ENCODE results near the gene CENATAC. TPM values are rescaled to one million over a fixed set of nuclear protein-coding genes. Genes with fewer than 3 reads are reported as not detected.

The CENATAC gene
- total and polyA plus RNA-seq, 2 donors (not counting 1 experiment from before 2014, with no cell fraction given): 50.1 to 122 TPM

DNA sequence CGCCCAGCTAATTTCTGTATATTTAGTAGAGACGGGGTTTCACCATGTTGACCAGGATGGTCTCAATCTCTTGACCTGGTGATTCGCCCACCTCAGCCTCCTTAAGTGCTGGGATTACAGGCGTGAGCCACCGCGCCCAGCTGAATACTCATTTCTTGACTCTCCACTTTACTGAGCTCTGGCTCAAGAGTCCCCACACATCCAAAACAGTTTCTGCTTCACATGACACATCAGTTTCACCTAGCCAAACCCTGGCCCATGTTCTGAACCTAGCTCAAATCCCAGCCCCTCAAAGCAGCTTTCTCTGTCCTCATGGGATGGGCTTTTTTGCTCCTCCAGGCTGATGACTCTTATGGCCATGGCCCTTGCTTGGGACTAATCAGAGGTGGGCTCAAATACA, 49.3 kb downstream of the CENATAC start:
- H3K4me1 Mint-ChIP-seq: peaks cover 11% of the 10 kb centered on the region
- H3K4me3 Mint-ChIP-seq: no peak overlapping the region
- Histone ChIP-seq H3K36me3 (replicated peaks in 1 of 2; ENCODE audit: control extremely low read depth in 1 of 2, control insufficient read depth in 1 of 2, extremely low read depth in 1 of 2, insufficient read depth in 2 of 2, low read length in 1 of 2) (peaks cover 0 to 48% of the 10 kb centered on the region in 2 experiments), H3K79me2 (ENCODE audit: control insufficient read depth, insufficient read depth, low read length) (no peaks in the 10 kb centered on the region), H3K9me3 (ENCODE audit: control extremely low read depth in 1 of 3, control insufficient read depth in 2 of 3, insufficient read depth in 1 of 3, low read length in 2 of 3) (no peaks in the 10 kb centered on the region), H3K4me2 (replicated peaks; ENCODE audit: low read depth, low read length, poor library complexity, severe bottlenecking) (no peak overlapping the region), H3K27me3 (replicated peaks in 1 of 4; ENCODE audit: control extremely low read depth in 1 of 4, control insufficient read depth in 3 of 4, insufficient read depth in 4 of 4, low read length in 3 of 4) (no peaks in the 10 kb centered on the region), H4K20me1 (ENCODE audit: control insufficient read depth, insufficient read depth, low read length, poor library complexity, severe bottlenecking) (no peaks in the 10 kb centered on the region), H3K4me3 (ENCODE audit: control extremely low read depth in 1 of 5, extremely low read depth in 1 of 5, insufficient read depth in 1 of 5, low read depth in 2 of 5, low read length in 4 of 5) (no peak overlapping the region), H2AFZ (ENCODE audit: insufficient read depth, low read depth, low read length, poor library complexity, severe bottlenecking) (no peak overlapping the region), H3K4me1 (ENCODE audit: control insufficient read depth in 2 of 2, insufficient read depth in 2 of 2, low read length in 2 of 2) (peaks cover 9 to 10% of the 10 kb centered on the region in 2 donors), H3K9ac (ENCODE audit: low read length) (no peak overlapping the region), H3K27ac (ENCODE audit: low read length in 2 of 2) (no peak overlapping the region)
- H3K27ac Mint-ChIP-seq: no peak overlapping the region
- ATAC-seq (ENCODE audit: low read depth) (no peak), DNase-seq (no peak)
- intact Hi-C loops (cut with micrococcal nuclease): no loop called here
- no peaks in the 10 kb centered on the region for H3K9me3 Mint-ChIP-seq (ENCODE audit: insufficient read depth)
- ChIA-PET CTCF (interaction anchor here (1.0 kb wide), 1 partner anchor 15 kb away, joined by 3 read pairs; no protein-coding TSS in a partner anchor), POLR2A (interaction anchor here (0.7 kb wide), 1 partner anchor 9 kb away, joined by 3 read pairs; no protein-coding TSS in a partner anchor)
- WGBS (ENCODE audit: insufficient coverage): 83% methylated on average over 6 of the region's 6 CpGs
- H3K27me3 Mint-ChIP-seq: no peaks in the 10 kb centered on the region
- no peak for TF ChIP-seq EZH2 (IDR thresholded peaks at IDR 0.05; ENCODE audit: borderline replicate concordance, insufficient read depth, low read depth, low read length, poor library complexity, severe bottlenecking)
- TF ChIP-seq, protein P1, sequence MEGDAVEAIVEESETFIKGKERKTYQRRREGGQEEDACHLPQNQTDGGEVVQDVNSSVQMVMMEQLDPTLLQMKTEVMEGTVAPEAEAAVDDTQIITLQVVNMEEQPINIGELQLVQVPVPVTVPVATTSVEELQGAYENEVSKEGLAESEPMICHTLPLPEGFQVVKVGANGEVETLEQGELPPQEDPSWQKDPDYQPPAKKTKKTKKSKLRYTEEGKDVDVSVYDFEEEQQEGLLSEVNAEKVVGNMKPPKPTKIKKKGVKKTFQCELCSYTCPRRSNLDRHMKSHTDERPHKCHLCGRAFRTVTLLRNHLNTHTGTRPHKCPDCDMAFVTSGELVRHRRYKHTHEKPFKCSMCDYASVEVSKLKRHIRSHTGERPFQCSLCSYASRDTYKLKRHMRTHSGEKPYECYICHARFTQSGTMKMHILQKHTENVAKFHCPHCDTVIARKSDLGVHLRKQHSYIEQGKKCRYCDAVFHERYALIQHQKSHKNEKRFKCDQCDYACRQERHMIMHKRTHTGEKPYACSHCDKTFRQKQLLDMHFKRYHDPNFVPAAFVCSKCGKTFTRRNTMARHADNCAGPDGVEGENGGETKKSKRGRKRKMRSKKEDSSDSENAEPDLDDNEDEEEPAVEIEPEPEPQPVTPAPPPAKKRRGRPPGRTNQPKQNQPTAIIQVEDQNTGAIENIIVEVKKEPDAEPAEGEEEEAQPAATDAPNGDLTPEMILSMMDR (IDR thresholded peaks at IDR 0.05): no peak

GRCh38 chr11:119048644-119049043, 50.7 kb downstream of the CENATAC start:
- Mint-ChIP-seq H3K27ac (no peak overlapping the region), H3K4me1 (peaks cover 18% of the 10 kb centered on the region), H3K9me3 (ENCODE audit: insufficient read depth) (no peaks in the 10 kb centered on the region), H3K27me3 (no peaks in the 10 kb centered on the region), H3K4me3 (no peak overlapping the region)
- Histone ChIP-seq H3K27me3 (replicated peaks in 1 of 4; ENCODE audit: control extremely low read depth in 1 of 4, control insufficient read depth in 3 of 4, insufficient read depth in 4 of 4, low read length in 3 of 4) (no peaks in the 10 kb centered on the region), H2AFZ (ENCODE audit: insufficient read depth, low read depth, low read length, poor library complexity, severe bottlenecking) (no peak overlapping the region), H3K27ac (ENCODE audit: low read length in 2 of 2) (no peak overlapping the region), H3K9me3 (ENCODE audit: control extremely low read depth in 1 of 3, control insufficient read depth in 2 of 3, insufficient read depth in 1 of 3, low read length in 2 of 3) (no peaks in the 10 kb centered on the region), H3K4me3 (ENCODE audit: control extremely low read depth in 1 of 5, extremely low read depth in 1 of 5, insufficient read depth in 1 of 5, low read depth in 2 of 5, low read length in 4 of 5) (no peak overlapping the region), H3K36me3 (replicated peaks in 1 of 2; ENCODE audit: control extremely low read depth in 1 of 2, control insufficient read depth in 1 of 2, extremely low read depth in 1 of 2, insufficient read depth in 2 of 2, low read length in 1 of 2) (peaks cover 0 to 62% of the 10 kb centered on the region in 2 experiments), H4K20me1 (ENCODE audit: control insufficient read depth, insufficient read depth, low read length, poor library complexity, severe bottlenecking) (no peaks in the 10 kb centered on the region), H3K9ac (ENCODE audit: low read length) (no peak overlapping the region), H3K4me2 (replicated peaks; ENCODE audit: low read depth, low read length, poor library complexity, severe bottlenecking) (no peak overlapping the region), H3K4me1 (ENCODE audit: control insufficient read depth in 2 of 2, insufficient read depth in 2 of 2, low read length in 2 of 2) (peaks cover 10 to 13% of the 10 kb centered on the region in 2 donors), H3K79me2 (ENCODE audit: control insufficient read depth, insufficient read depth, low read length) (no peaks in the 10 kb centered on the region)
- ATAC-seq (ENCODE audit: low read depth): no peak
- CTCF ChIA-PET: no interaction called here
- no peak for TF ChIP-seq EZH2 (IDR thresholded peaks at IDR 0.05; ENCODE audit: borderline replicate concordance, insufficient read depth, low read depth, low read length, poor library complexity, severe bottlenecking)
- TF ChIP-seq, protein P1 (IDR thresholded peaks at IDR 0.05): no peak
- 67% methylated on average over 2 of the region's 9 CpGs for WGBS (ENCODE audit: insufficient coverage)
- POLR2A ChIA-PET: interaction anchor here (0.6 kb wide), 1 partner anchor 8 kb away, joined by 5 read pairs; no protein-coding TSS in a partner anchor
- intact Hi-C loops (cut with micrococcal nuclease): no loop called here
- no peak for DNase-seq

Data from B cell (primary cell).